K562 (cell line): Measurements from ENCODE around the gene SLC49A3.

ENCODE experiments used
- NBN ChIP-seq: fragments of 450-650 bp; IDR thresholded peaks from 2 replicates; pipeline ENCODE4 v1.6.1; 2016; ENCODE audit warnings: low read depth, mild to moderate bottlenecking
- SNAPC5 ChIP-seq: fragments of 250-450 bp; sonication (Bioruptor Pico); IDR thresholded peaks from 2 replicates; pipeline ENCODE4 v1.8.0; 2021; ENCODE audit warnings: moderate library complexity, mild to moderate bottlenecking, inconsistent platforms

GRCh38 chr4:660401-660800, 28.6 kb downstream of the SLC49A3 start:
- TF ChIP-seq NBN (no peak), SNAPC5 (CRISPR knock-in tag) (no peak)
